HG03378 (cell line): ENCODE measurements around the gene IGFBP7.

Experiments
- ATAC-seq: cut with Tn5 transposase; IDR thresholded peaks from one replicate; pipeline ENCODE4 v1.9.1; 2021; ENCODE audit warnings: mild to moderate bottlenecking, moderate library complexity; ENCODE audit not compliant: unreplicated experiment

The IGFBP7 gene

DNA sequence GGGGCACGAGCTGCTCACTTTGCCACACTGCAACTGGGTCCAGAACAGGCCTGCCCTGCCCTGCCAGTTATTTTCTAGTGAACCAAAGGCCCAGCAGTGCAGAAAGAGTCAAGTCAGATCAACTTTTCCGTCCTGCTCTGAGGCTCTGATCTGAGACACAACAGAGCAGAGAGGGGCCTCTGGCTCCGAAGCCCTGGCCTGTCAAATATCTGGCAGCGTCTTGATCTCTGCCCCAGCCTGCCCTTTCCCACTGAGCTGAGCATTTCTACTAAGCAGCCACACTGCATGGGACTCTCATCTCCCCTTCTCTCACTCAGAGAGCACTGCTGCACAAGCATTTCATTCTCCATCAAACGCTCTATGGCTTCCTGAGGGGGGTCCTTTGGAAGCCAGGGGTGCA, 11.8 kb downstream of the IGFBP7 start:
- ATAC-seq: no peak

- no peak for ATAC-seq
Observed at GRCh38 chr4:57097711-57098110, 12.5 kb downstream of the IGFBP7 start.

DNA sequence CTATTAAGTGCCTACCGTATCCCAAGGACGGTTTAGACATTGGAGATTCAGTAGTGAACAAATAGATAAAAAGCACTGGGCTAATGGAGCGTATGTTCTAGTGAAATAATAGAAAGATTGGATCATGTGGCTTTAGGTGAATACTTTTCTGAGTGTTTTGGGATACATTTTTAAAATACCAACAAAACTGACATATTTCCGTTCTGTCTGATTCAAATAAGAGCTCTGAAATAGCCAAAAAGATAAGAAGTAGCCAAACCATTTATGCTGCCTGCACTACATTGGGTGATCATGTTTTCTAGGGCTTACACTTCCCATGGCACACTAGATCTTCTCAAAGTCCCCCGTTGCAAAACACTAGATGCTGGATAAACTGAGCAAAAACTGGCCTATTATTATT, 14.2 kb downstream of the IGFBP7 start:
- ATAC-seq: no peak

DNA sequence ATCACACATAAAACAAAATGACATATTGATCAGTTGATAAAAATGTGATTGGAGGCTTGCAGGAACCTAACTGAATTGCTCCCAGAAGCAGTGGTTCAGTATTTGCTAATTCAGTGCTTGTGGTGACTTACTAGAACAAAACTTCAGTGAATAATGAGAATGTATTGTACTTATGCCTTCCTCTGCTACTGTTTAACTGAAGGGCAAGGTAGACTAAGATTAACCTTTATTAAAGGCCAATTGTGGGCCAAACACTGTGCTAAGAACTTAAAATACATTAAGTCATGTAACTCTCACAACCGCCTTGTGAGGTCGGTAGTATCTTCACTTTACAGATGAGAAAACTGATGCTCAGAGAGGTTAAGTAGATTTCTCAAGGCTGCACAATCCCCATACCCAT, 14.9 kb downstream of the IGFBP7 start:
- ATAC-seq: no peak

DNA sequence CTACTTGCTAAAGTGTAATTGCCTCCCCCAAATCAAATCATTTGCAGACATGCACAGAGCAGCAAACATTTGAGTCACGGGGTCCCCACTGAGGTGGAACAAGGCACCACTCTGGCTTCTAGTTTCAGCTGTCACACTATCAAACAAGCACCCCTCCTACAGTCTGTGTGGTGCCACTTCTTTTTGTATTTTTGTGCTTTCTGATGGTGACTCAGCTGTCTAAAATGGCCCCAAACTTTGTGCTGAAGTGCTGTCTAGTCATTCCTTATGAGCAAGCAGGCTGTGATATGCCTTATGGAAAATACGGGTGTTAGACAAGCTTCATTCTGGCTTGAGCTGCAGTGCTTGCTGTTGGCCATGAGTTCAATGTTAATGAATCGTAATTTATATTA, 15.4 kb downstream of the IGFBP7 start:
- no peak for ATAC-seq

GRCh38 chr4:57093845-57094831, 16.0 kb downstream of the IGFBP7 start:
- no peak for ATAC-seq

DNA sequence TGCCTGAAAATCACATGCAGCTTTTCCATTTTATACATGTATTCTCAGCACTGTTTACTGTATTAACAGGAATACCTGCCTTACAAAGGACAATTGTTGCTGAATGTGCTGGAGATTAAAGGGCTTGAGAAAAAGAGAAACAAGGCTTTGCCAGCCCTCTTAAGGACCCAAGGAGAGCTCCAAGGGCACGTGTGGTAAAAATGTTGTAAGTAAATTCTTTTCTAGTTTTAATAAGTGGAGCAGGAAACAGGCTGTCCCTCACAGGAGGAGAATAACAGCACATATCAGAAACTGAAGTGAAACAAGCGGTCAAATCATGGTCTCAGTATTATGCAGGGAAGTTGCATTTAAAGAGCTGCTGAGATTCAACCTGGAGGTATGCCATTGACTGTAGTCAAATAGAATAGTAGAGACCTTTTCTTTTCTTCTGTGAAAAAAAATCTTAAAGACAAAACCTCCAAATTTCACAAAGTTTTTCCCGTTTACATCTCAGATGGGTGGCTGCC, 18.5 kb downstream of the IGFBP7 start:
- ATAC-seq: no peak

DNA sequence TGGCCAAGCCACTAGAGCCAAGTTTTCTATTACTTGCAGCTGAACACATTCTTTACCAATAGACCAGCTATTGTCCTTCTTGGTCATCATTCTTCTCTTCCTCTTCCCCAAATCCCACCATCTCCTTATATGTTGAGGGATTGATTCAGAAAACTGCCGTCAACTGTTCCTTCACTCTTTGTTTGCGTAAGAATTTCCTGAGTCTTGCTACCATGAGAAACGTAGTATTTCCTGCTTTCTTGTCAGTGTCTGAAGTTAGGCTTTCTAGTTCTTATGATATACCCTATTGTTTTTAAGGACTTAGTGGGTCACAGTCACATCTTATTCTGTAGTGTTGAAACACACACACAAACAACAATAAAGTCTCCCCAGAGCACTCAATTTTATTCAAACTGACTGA, 20.1 kb downstream of the IGFBP7 start:
- ATAC-seq: no peak

DNA sequence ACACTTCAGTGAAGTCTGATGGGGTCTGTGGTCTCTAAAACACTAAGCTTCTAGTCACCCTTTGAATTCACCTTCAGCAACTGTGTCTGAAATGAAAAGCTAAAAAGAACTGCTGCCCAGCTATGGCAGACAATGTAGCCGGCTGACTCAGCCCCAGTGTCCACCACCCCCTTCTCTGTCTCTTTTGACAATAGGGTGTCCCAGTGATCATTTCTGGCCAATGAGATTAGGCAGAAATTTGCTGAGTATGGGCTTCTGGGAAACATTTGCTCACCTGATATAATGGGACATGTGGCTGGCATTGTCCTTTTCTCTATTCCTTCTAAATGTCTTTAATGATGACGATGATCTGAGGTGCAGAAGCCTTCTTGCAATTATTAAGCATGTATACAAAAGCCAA, 20.6 kb downstream of the IGFBP7 start:
- ATAC-seq: no peak

DNA sequence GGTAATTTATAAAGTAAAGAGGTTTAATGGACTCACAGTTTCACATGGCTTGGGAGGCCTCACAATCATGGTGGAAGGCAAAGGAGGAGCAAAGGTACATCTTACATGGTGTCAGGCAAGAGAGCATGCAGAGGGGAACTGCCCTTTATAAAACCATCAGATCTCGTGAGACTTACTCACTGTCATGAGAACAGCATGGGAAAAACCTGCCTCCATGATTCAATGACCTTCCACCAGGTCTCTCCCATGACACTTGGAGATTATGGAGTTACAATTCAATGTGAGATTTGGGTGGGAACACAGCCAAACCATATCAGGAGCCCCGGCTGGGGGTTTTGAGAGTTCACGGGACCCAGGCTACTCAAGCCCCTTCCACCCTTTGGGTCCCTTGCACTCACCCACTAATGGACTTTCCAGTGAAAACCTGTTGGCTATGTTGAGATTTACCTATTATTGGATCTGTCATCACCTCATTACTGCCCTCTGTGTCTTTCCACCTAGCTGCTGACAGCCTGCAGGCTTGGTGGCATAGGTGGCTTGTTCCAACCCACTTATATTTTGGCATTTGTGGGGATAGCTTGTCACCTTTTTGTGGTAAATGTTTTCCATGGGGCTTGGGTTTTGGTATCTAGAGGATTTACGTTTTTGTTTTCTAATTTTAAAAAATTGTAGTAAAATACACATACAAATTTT, 24.0 kb downstream of the IGFBP7 start:
- no peak for ATAC-seq

DNA sequence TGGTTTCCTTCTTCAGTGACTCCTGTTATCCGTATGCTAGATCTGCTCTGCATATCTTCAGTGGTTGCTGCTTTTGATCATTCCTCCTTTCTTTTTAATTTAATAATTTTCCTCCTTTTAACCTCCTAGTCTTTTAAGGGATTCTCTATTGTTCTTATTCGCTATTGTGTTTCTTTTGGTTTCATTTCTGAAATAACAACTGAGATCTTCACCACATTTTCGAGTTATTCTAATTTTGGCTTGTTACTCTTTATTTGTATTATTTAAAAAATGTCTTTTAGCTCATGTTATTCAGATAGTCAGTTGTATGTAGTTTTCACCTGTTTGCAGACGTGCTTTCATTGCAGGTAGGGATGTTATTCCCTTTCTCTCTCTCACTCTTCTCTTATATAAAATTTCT, 24.9 kb downstream of the IGFBP7 start:
- no peak for ATAC-seq

GRCh38 chr4:57084360-57084759, 25.8 kb downstream of the IGFBP7 start:
- no peak for ATAC-seq

DNA sequence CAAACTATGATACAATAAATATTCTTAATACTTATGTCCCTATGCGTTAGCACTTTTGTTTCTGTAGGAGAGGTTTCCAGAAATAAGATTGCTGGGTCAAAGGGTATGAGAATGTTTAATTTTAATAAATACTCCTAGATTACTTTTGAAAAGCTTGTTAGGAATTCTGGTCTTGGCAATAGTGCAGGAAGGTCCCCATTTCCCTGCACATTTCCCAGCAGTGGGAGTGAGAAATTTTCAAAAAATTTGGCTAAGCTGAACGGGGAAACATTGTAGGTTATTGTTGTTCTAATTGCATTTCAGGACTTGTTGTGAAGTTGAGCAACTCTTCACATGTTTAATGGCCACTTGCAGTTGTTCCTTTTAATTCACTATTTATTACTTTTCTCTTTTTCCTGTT, 27.1 kb downstream of the IGFBP7 start:
- ATAC-seq: no peak

DNA sequence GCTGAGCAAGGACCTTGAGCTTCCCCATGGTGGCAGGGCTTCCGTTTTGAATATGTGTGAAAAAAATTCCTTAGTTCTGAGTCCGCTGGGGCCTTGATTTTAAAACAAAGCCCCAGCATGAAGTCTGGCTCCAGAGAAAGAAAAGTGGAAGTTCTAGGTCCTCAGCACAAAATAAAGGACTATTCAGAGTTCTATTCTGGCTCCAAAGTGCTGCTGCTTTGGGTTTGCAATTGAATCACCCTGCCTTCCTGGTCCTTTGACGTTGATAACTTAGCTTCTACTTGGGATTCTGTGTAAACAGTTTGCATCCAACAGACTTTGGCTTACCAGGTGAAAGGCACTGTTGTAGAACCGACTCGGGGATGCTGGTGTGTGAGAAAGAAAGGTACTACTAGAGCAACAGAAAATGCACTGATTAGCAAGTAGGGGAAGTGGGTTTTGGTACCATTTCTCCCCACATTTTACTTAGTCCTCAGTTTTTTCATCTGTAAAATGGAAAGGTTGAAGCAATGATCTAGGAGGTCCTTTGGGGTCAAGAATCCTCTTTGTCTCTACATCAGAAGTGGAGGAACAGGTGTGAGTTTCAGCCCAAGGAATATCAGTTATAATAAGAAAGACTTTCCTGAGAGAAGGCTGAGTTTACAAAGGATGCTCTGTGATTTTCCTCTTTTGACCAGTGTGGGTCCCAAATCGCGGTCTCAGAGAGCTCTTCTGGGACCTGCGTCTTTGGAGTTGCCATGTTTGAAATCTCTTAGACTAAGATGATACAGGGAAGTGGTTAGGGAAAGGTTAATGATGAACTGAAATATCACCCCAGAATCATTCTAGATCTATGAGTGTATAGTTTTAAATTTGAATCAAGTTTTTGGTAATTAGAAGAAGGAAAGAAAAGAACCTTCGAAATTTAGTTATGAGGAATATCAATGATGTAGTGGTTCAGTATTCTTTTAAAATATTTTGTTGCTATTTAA, 28.2 kb downstream of the IGFBP7 start:
- ATAC-seq: no peak

DNA sequence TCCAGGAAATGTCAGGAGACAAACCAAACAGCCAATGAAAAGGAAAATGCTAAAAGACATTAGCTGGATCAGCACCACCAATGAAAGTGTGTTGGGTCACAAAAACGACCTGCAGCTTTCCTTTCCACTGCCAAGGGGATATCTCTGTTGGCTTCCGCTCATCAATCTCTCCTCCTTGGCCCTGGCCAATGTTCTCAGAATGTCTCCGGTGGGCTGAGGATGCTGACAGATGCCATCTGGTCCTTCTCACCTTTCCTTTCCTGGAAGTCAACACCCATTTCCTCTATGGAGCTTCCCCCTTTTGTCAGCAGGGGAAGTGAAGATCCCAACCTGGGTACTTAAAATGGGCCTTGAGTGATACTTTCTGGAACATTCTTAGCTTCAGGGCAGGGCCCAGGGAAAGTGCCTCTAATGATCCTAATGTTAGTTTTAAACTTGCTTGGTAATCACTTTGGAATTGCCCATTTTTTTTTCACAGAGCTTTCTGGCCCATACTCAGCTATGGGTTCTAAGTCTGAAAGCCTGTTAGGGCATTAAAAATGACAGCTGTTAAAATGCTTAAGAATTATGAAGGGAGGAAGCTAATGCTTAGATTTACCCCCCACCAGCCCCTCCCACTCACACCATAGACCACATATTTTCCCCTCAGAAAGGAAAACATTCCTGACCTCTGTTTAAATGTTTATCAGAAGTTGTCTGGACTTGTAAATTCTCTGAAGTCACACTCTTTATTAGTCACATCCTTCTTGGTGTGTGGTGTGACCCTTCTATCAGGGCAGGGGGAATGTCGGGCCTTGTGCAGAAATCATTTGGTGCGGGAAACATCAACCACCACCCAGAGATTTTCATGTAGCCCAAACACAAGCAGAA, 29.2 kb downstream of the IGFBP7 start:
- no peak for ATAC-seq

DNA sequence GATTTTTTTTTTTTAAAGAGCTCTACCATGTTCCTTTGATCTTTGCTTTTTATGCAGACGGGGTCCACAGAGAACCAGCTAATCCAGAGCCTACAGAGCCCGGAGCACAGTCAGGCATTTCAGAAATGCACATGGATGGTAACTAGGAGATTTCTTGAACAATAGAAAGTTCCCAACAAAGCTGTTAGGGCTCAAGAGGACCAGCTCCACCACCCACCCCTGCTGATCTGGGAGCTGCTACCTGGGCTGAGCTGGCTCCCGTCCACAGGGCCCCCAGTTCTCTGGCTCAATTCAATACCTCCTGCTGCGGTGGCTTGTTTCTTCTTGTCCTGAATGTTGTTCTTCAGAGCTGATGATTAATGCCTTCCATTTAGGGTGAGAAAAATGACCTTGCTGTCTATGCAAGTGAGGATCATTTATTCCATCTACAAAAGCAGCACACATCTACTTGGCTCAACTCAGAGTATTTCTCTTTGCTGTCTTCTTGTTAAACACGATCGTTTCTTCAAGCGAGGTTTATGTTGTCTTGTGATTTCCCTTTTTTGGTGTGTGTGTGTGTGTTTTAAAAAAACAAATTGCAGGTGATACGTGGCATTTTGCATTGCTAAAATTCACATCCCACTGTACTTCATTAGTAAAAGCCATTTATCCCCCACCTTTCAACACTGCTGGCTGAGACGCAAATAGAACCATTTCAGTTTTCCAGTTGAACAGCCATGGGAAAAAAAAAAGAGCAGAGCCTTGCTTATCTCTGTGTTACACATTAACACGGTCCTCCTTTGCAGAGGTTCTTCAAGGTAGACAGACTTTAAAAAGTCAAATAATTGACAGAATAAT, 31.3 kb downstream of the IGFBP7 start:
- ATAC-seq: no peak

GRCh38 chr4:57077550-57078343, 32.4 kb downstream of the IGFBP7 start:
- ATAC-seq: no peak

GRCh38 chr4:57076646-57077045, 33.5 kb downstream of the IGFBP7 start:
- no peak for ATAC-seq
